GM12878 (cell line): ENCODE data around the gene TBKBP1. TPM values are rescaled to one million over a fixed set of nuclear protein-coding genes. Genes with fewer than 3 reads are reported as not detected.

Source experiments
- BCL3 ChIP-seq: IDR thresholded peaks from 2 replicates; pipeline ENCODE4 v1.6.1; 2011; ENCODE audit warnings: borderline replicate concordance, low read depth, mild to moderate bottlenecking, moderate library complexity, low read length; ENCODE audit not compliant: insufficient read depth, poor library complexity, severe bottlenecking
- E2F8 ChIP-seq: fragments of 450-650 bp; IDR thresholded peaks from 2 replicates; pipeline ENCODE4 v1.6.1; 2018; ENCODE audit warnings: mild to moderate bottlenecking, low read depth, moderate library complexity; ENCODE audit not compliant: partially characterized antibody
- HDAC6 ChIP-seq: fragments of 200-600 bp; sonication (generic); IDR thresholded peaks from one replicate; pipeline ENCODE4 v1.8.0; 2017; ENCODE audit warnings: antibody characterized with exemption; ENCODE audit not compliant: unreplicated experiment
- MAX ChIP-seq: IDR thresholded peaks from 2 replicates; pipeline ENCODE4 v1.6.1; 2012; ENCODE audit warnings: low read depth, low read length, improper control_type of control experiment
- MEF2A ChIP-seq: IDR thresholded peaks from 2 replicates; pipeline ENCODE4 v1.6.1; 2011; ENCODE audit warnings: low read depth, mild to moderate bottlenecking, low read length, moderate library complexity; ENCODE audit not compliant: insufficient read depth
- NFIC ChIP-seq: IDR thresholded peaks from 2 replicates; pipeline ENCODE4 v1.6.1; 2012; ENCODE audit warnings: low read depth, mild to moderate bottlenecking, inconsistent platforms, low read length, moderate library complexity
- NFYB ChIP-seq: IDR thresholded peaks from 2 replicates; pipeline ENCODE4 v1.6.1; 2011; ENCODE audit warnings: low read depth, mild to moderate bottlenecking, low read length, improper control_type of control experiment, moderate library complexity; ENCODE audit not compliant: insufficient read depth
- POLR2A ChIP-seq: IDR thresholded peaks from 2 replicates; pipeline ENCODE4 v1.6.1; 2011; ENCODE audit warnings: low read depth, mild to moderate bottlenecking, low read length
- POLR2AphosphoS2 ChIP-seq: IDR thresholded peaks from 2 replicates; pipeline ENCODE4 v1.6.1; 2011; ENCODE audit warnings: low read depth, mild to moderate bottlenecking, low read length, improper control_type of control experiment, moderate library complexity
- POLR2AphosphoS5 ChIP-seq: IDR thresholded peaks from 2 replicates; pipeline ENCODE4 v1.6.1; 2011; ENCODE audit warnings: mild to moderate bottlenecking, low read length, inconsistent platforms
- POU2F2 ChIP-seq: IDR thresholded peaks from 3 replicates; pipeline ENCODE4 v1.6.1; 2011; ENCODE audit warnings: low read depth, mild to moderate bottlenecking, low read length, borderline replicate concordance
- RELB ChIP-seq: fragments of 450-650 bp; IDR thresholded peaks from 2 replicates; pipeline ENCODE4 v1.6.1; 2017; ENCODE audit warnings: low read depth, mild to moderate bottlenecking, moderate library complexity
- SMAD1 ChIP-seq: fragments of 450-650 bp; IDR thresholded peaks from 2 replicates; pipeline ENCODE4 v1.6.1; 2018; ENCODE audit warnings: mild to moderate bottlenecking, low read depth; ENCODE audit not compliant: partially characterized antibody
- SMAD5 ChIP-seq: IDR thresholded peaks from 2 replicates; pipeline ENCODE4 v1.6.1; 2016; ENCODE audit warnings: antibody characterized with exemption, low read depth
- TAF1 ChIP-seq: IDR thresholded peaks from 2 replicates; pipeline ENCODE4 v1.6.1; 2011; ENCODE audit warnings: mild to moderate bottlenecking, low read depth, low read length, borderline replicate concordance
- TCF12 ChIP-seq: IDR thresholded peaks from 2 replicates; pipeline ENCODE4 v1.6.1; 2011; ENCODE audit warnings: low read depth, mild to moderate bottlenecking, low read length
- USF2 ChIP-seq: IDR thresholded peaks from 2 replicates; pipeline ENCODE4 v1.6.1; 2011; ENCODE audit warnings: low read depth, low read length, improper control_type of control experiment, borderline replicate concordance
- WRNIP1 ChIP-seq: IDR thresholded peaks from 2 replicates; pipeline ENCODE4 v1.6.1; 2011; ENCODE audit warnings: low read depth, low read length, improper control_type of control experiment, borderline replicate concordance
- ZBTB4 ChIP-seq: fragments of 450-650 bp; formaldehyde crosslinking; IDR thresholded peaks from 2 replicates; pipeline ENCODE4 v1.4.0; 2022; ENCODE audit warnings: mild to moderate bottlenecking, moderate library complexity
- ZNF384 ChIP-seq: IDR thresholded peaks from 2 replicates; pipeline ENCODE4 v1.6.1; 2012; ENCODE audit warnings: low read depth, mild to moderate bottlenecking, low read length, improper control_type of control experiment, borderline replicate concordance
- polyA plus RNA-seq, 11 experiments: library from polyadenylated mRNA; depleted of rRNA in 4 of 11; unstranded in 6 of 11; stranded (reverse) in 5 of 11; fragments of >200 nt; fragmentation: Nextera tagmentation in 4 of 11; fragmentation: Illumina TruSeq in 1 of 11; extraction: Ambion mirVana in 4 of 11; extraction: Trizol in 1 of 11; gene quantifications; 1 replicate in 1 of 11; 2 replicates in 10 of 11; pipeline versions ENCODE4 v1.2.1 to v1.2.3, GENCODE V29; 2011 to 2016; ENCODE audit warnings: inconsistent platforms in 2 of 11, missing spikeins in 2 of 11, low read depth in 1 of 11
- total RNA-seq, 4 experiments: library from RNA; depleted of rRNA in 3 of 4; stranded (reverse); fragments of >200 nt in 3 of 4; fragmentation: Illumina TruSeq in 1 of 4; extraction: Trizol in 1 of 4; gene quantifications; 2 replicates each; pipeline versions ENCODE4 v1.2.1 to v1.2.3, GENCODE V29; 2013 to 2021

The TBKBP1 gene
- total and polyA plus RNA-seq, 10 of the 15 experiments (the other 5 are each of a cell fraction or from before 2014, with no cell fraction given): 0.11 to 2.7 (median 0.74) TPM; not detected in 3

- TF ChIP-seq NFYB (no peak), MAX (no peak), TAF1 (peak; percentile 19; the same call in 1 of the 2 replicates), TCF12 (no peak), ZNF384 (no peak), NFIC (no peak), BCL3 (peak; percentile 25), POLR2AphosphoS5 (no peak), MEF2A (no peak), POLR2A (no peak), RELB (no peak; the same call in 1 of the 2 replicates), ZBTB4 (CRISPR knock-in tag) (no peak), POLR2AphosphoS2 (no peak), USF2 (no peak), SMAD5 (no peak), SMAD1 (peak; percentile 31), E2F8 (no peak), HDAC6 (no peak), WRNIP1 (no peak), POU2F2 (peak; percentile 79; the same call in 1 of the 3 replicates)
Observed at GRCh38 chr17:47735536-47736011, 41.6 kb downstream of the TBKBP1 start (continued).
